Neuron (in vitro differentiated cells): ENCODE measurements around the gene NOLC1.

ENCODE experiments used
- H2AFZ ChIP-seq: one replicate; pipeline ENCODE4 v1.6.1; 2013; ENCODE audit warnings: low read depth, mild to moderate bottlenecking, inconsistent platforms, low read length, moderate library complexity
- H3K27me3 ChIP-seq: one replicate; pipeline ENCODE4 v1.6.1; 2013; ENCODE audit warnings: low read length; ENCODE audit not compliant: insufficient read depth
- H3K36me3 ChIP-seq: one replicate; pipeline ENCODE4 v1.6.1; 2013; ENCODE audit warnings: low read length; ENCODE audit not compliant: insufficient read depth
- H3K4me1 ChIP-seq: one replicate; pipeline ENCODE4 v1.6.1; 2013; ENCODE audit warnings: low read length; ENCODE audit not compliant: insufficient read depth
- H3K4me3 ChIP-seq: 2 replicates; pipeline ENCODE4 v1.5.1; 2013; ENCODE audit warnings: mild to moderate bottlenecking, low read length, moderate library complexity
- H3K9me3 ChIP-seq: one replicate; pipeline ENCODE4 v1.6.1; 2013; ENCODE audit warnings: low read length

The NOLC1 gene

GRCh38 chr10:102133373-102134195, 18.6 kb upstream of the NOLC1 start:
- no peaks in the 10 kb centered on the region for H3K27me3 ChIP-seq
- peak overlapping the region; percentile 53 for H3K4me3 ChIP-seq
- peak overlapping the region; percentile 80 for H2AFZ ChIP-seq
- H3K36me3 ChIP-seq: peaks cover 11% of the 10 kb centered on the region
- peaks cover 11% of the 10 kb centered on the region for H3K4me1 ChIP-seq
- no peaks in the 10 kb centered on the region for H3K9me3 ChIP-seq

GRCh38 chr10:102134416-102134815, 17.8 kb upstream of the NOLC1 start:
- H3K9me3 ChIP-seq: no peaks in the 10 kb centered on the region
- H3K4me3 ChIP-seq: peak overlapping the region; percentile 53
- H3K27me3 ChIP-seq: no peaks in the 10 kb centered on the region
- peaks cover 11% of the 10 kb centered on the region for H3K4me1 ChIP-seq
- no peak overlapping the region for H2AFZ ChIP-seq
- H3K36me3 ChIP-seq: peaks cover 19% of the 10 kb centered on the region

GRCh38 chr10:102135956-102136526, 16.1 kb upstream of the NOLC1 start:
- peaks cover 36% of the 10 kb centered on the region for H3K36me3 ChIP-seq
- H3K9me3 ChIP-seq: no peaks in the 10 kb centered on the region
- H3K27me3 ChIP-seq: no peaks in the 10 kb centered on the region
- no peak overlapping the region for H3K4me3 ChIP-seq
- peaks cover 11% of the 10 kb centered on the region for H3K4me1 ChIP-seq
- no peak overlapping the region for H2AFZ ChIP-seq

- H3K9me3 ChIP-seq: no peaks in the 10 kb centered on the region
- no peak overlapping the region for H2AFZ ChIP-seq
- H3K27me3 ChIP-seq: no peaks in the 10 kb centered on the region
- no peak overlapping the region for H3K4me3 ChIP-seq
- peaks cover 4% of the 10 kb centered on the region for H3K4me1 ChIP-seq
- peaks cover 62% of the 10 kb centered on the region for H3K36me3 ChIP-seq
Observed at GRCh38 chr10:102139281-102140110, 12.7 kb upstream of the NOLC1 start.

GRCh38 chr10:102140218-102140617, 12.0 kb upstream of the NOLC1 start:
- Histone ChIP-seq H3K27me3 (no peaks in the 10 kb centered on the region), H3K4me3 (no peak overlapping the region), H3K9me3 (no peaks in the 10 kb centered on the region), H2AFZ (no peak overlapping the region), H3K36me3 (peaks cover 67% of the 10 kb centered on the region), H3K4me1 (no peaks in the 10 kb centered on the region)

GRCh38 chr10:102140913-102141540, 11.2 kb upstream of the NOLC1 start:
- H3K9me3 ChIP-seq: no peaks in the 10 kb centered on the region
- peaks cover 69% of the 10 kb centered on the region for H3K36me3 ChIP-seq
- H3K4me1 ChIP-seq: no peaks in the 10 kb centered on the region
- no peaks in the 10 kb centered on the region for H3K27me3 ChIP-seq
- H3K4me3 ChIP-seq: no peak overlapping the region
- no peak overlapping the region for H2AFZ ChIP-seq

- Histone ChIP-seq H3K9me3 (no peaks in the 10 kb centered on the region), H3K27me3 (no peaks in the 10 kb centered on the region), H3K4me1 (no peaks in the 10 kb centered on the region), H3K36me3 (peaks cover 75% of the 10 kb centered on the region), H2AFZ (no peak overlapping the region), H3K4me3 (no peak overlapping the region)
Observed at GRCh38 chr10:102141583-102142107, 10.5 kb upstream of the NOLC1 start.

GRCh38 chr10:102146971-102147428, 5.2 kb upstream of the NOLC1 start:
- Histone ChIP-seq H2AFZ (no peak overlapping the region), H3K36me3 (peaks cover 64% of the 10 kb centered on the region), H3K4me1 (peaks cover 7% of the 10 kb centered on the region), H3K9me3 (no peaks in the 10 kb centered on the region), H3K4me3 (no peak overlapping the region), H3K27me3 (no peaks in the 10 kb centered on the region)

- Histone ChIP-seq H3K9me3 (no peaks in the 10 kb centered on the region), H3K27me3 (no peaks in the 10 kb centered on the region), H3K4me3 (no peak overlapping the region), H3K4me1 (peaks cover 7% of the 10 kb centered on the region), H3K36me3 (peaks cover 63% of the 10 kb centered on the region), H2AFZ (no peak overlapping the region)
Observed at GRCh38 chr10:102147561-102147960, 4.6 kb upstream of the NOLC1 start.

GRCh38 chr10:102148275-102148674, 3.9 kb upstream of the NOLC1 start:
- Histone ChIP-seq H3K4me1 (peaks cover 11% of the 10 kb centered on the region), H3K9me3 (no peaks in the 10 kb centered on the region), H3K4me3 (no peak overlapping the region), H3K36me3 (peaks cover 58% of the 10 kb centered on the region), H2AFZ (no peak overlapping the region), H3K27me3 (no peaks in the 10 kb centered on the region)

- Histone ChIP-seq H3K36me3 (peaks cover 44% of the 10 kb centered on the region), H3K9me3 (no peaks in the 10 kb centered on the region), H3K4me3 (peak overlapping the region; percentile 92), H3K4me1 (peaks cover 14% of the 10 kb centered on the region), H3K27me3 (no peaks in the 10 kb centered on the region), H2AFZ (peak overlapping the region; percentile 38)
Observed at GRCh38 chr10:102150970-102151773, 1.0 kb upstream of the NOLC1 start.

- peak overlapping the region; percentile 24 for H2AFZ ChIP-seq
- no peaks in the 10 kb centered on the region for H3K9me3 ChIP-seq
- H3K4me3 ChIP-seq: peak overlapping the region; percentile 92
- peaks cover 14% of the 10 kb centered on the region for H3K4me1 ChIP-seq
- H3K36me3 ChIP-seq: peaks cover 43% of the 10 kb centered on the region
- H3K27me3 ChIP-seq: no peaks in the 10 kb centered on the region
Observed at GRCh38 chr10:102152545-102152890, 329 bp downstream of the NOLC1 start.
